HCT116 (cell line): ENCODE data around the gene SHISA2. TPM values are rescaled to one million over a fixed set of nuclear protein-coding genes. Genes with fewer than 3 reads are reported as not detected.

Experiments
- ATAC-seq: fragments of 200-7000 bp; cut with Tn5 transposase; 2 replicates; pipeline ENCODE4 v1.9.1; 2020; ENCODE audit warnings: mild to moderate bottlenecking, moderate library complexity
- BruUV-seq: library from RNA; stranded (reverse); fragments of 400-500 nt; replicated peaks from 2 replicates; lab custom pipeline; 2021; lab: Mats Ljungman, UMichigan
- CTCF ChIA-PET: fragments of 300-600 bp; sonication (Branson Sonifier 250); formaldehyde crosslinking; loops from one replicate; lab custom pipeline; 2021; ENCODE audit warnings: antibody characterized with exemption; lab: Charles Lee
- POLR2A ChIA-PET: fragments of 300-600, 350-600 bp; sonication (Branson Sonifier 250); formaldehyde crosslinking; loops from one replicate; lab custom pipeline; 2021; ENCODE audit warnings: antibody characterized with exemption; lab: Charles Lee
- RAD21 ChIA-PET, 2 experiments: fragments of 300-600 bp; sonication (Branson Sonifier 250); formaldehyde crosslinking; loops; one replicate each; lab custom pipeline; 2023; ENCODE audit warnings: low total read pairs in 2 of 2; ENCODE audit not compliant: uncharacterized antibody in 2 of 2, unreplicated experiment in 2 of 2, low non-redundant PET in 1 of 2; lab: Charles Lee
- DNase-seq: peaks from one replicate; pipeline ENCODE4 v3.0.0-alpha.2; 2010; ENCODE audit warnings: low read depth, low spot score
- H2AFZ ChIP-seq: fragments of 200-600 bp; shearing (Covaris generic), sonication (generic); 2 replicates; pipeline ENCODE4 v1.6.1; 2017; ENCODE audit warnings: low read depth, mixed run types, mixed read lengths, antibody characterized with exemption, low read length; ENCODE audit not compliant: poor library complexity, severe bottlenecking
- H3K27ac ChIP-seq: 2 replicates; pipeline ENCODE4 v1.5.1; 2012; ENCODE audit warnings: low read depth, low read length
- H3K27me3 ChIP-seq: fragments of 200-600 bp; sonication (generic); 2 replicates; pipeline ENCODE4 v1.6.1; 2016; ENCODE audit warnings: mixed run types, low read length, mixed read lengths; ENCODE audit not compliant: insufficient read depth
- H3K36me3 ChIP-seq, 2 experiments: fragments of 200-500 bp in 1 of 2; fragments of 200-600 bp in 1 of 2; sonication (Bioruptor generic) in 1 of 2; sonication (generic) in 1 of 2; 2 replicates each; pipeline versions ENCODE4 v1.5.1 to v1.6.1; 2014 to 2016; ENCODE audit warnings: low read length in 2 of 2, inconsistent platforms in 1 of 2, mixed read lengths in 1 of 2, mixed run types in 1 of 2; ENCODE audit not compliant: insufficient read depth in 2 of 2, control insufficient read depth in 1 of 2
- H3K4me1 ChIP-seq, 2 experiments: fragments of 200-600 bp in 1 of 2; sonication (generic) in 1 of 2; 2 replicates each; pipeline versions ENCODE4 v1.5.1 to v1.6.1; 2012 to 2017; ENCODE audit warnings: low read length in 2 of 2, inconsistent platforms in 1 of 2, mild to moderate bottlenecking in 1 of 2, mixed read lengths in 1 of 2, mixed run types in 1 of 2, moderate library complexity in 1 of 2; ENCODE audit not compliant: insufficient read depth in 2 of 2, control insufficient read depth in 1 of 2
- H3K4me2 ChIP-seq: fragments of 200-600 bp; sonication (generic); 2 replicates; pipeline ENCODE4 v1.6.1; 2017; ENCODE audit warnings: mixed run types, low read length, mixed read lengths
- H3K4me3 ChIP-seq, 2 experiments: fragments of 200-600 bp in 1 of 2; sonication (generic) in 1 of 2; replicated peaks in 1 of 2; 2 replicates each; pipeline ENCODE4 v1.5.1; 2011 to 2016; ENCODE audit warnings: low read length in 2 of 2, control low read depth in 1 of 2, low read depth in 1 of 2, mild to moderate bottlenecking in 1 of 2, mixed read lengths in 1 of 2, mixed run types in 1 of 2
- H3K79me2 ChIP-seq: fragments of 200-600 bp; sonication (generic); 2 replicates; pipeline ENCODE4 v1.6.1; 2017; ENCODE audit warnings: mild to moderate bottlenecking, mixed run types, low read length, moderate library complexity, mixed read lengths; ENCODE audit not compliant: insufficient read depth
- H3K9ac ChIP-seq: fragments of 200-600 bp; sonication (generic); 2 replicates; pipeline ENCODE4 v1.6.1; 2016; ENCODE audit warnings: low read length, mixed read lengths
- H3K9me2 ChIP-seq: fragments of 200-600 bp; sonication (generic), shearing (Covaris generic); 2 replicates; pipeline ENCODE4 v1.6.1; 2017; ENCODE audit warnings: mixed run types, mild to moderate bottlenecking, moderate library complexity; ENCODE audit not compliant: insufficient read depth
- H3K9me3 ChIP-seq, 2 experiments: fragments of 200-500 bp in 1 of 2; fragments of 200-600 bp in 1 of 2; sonication (Bioruptor generic) in 1 of 2; sonication (generic) in 1 of 2; 2 replicates each; pipeline ENCODE4 v1.6.1; 2014 to 2017; ENCODE audit warnings: low read length in 2 of 2, mixed read lengths in 2 of 2, inconsistent platforms in 1 of 2, low read depth in 1 of 2, mild to moderate bottlenecking in 1 of 2, mixed run types in 1 of 2, moderate library complexity in 1 of 2; ENCODE audit not compliant: control insufficient read depth in 1 of 2, insufficient read depth in 1 of 2
- H4K20me1 ChIP-seq: fragments of 200-600 bp; sonication (generic), shearing (Covaris generic); 2 replicates; pipeline ENCODE4 v1.6.1; 2017; ENCODE audit warnings: mixed run types, mild to moderate bottlenecking, moderate library complexity; ENCODE audit not compliant: insufficient read depth
- CBX3 ChIP-seq: IDR thresholded peaks from 2 replicates; pipeline ENCODE4 v1.6.1; 2012; ENCODE audit warnings: low read depth
- CEBPB ChIP-seq: IDR thresholded peaks from 2 replicates; pipeline ENCODE4 v1.6.1; 2012; ENCODE audit warnings: low read depth
- CTCF ChIP-seq, 3 experiments: fragments of 200-600 bp in 1 of 3; sonication (generic) in 1 of 3; IDR thresholded peaks in 2 of 3; conservative IDR thresholded peaks in 1 of 3; 2 replicates each; pipeline ENCODE4 v1.5.1; 2012 to 2017; ENCODE audit warnings: low read depth in 2 of 3, low read length in 2 of 3, antibody characterized with exemption in 1 of 3, borderline replicate concordance in 1 of 3, control low read depth in 1 of 3, mild to moderate bottlenecking in 1 of 3, mixed read lengths in 1 of 3, mixed run types in 1 of 3, moderate library complexity in 1 of 3; ENCODE audit not compliant: insufficient read depth in 1 of 3
- EGR1 ChIP-seq: IDR thresholded peaks from 2 replicates; pipeline ENCODE4 v1.6.1; 2012; ENCODE audit warnings: low read depth
- ELF1 ChIP-seq: IDR thresholded peaks from 2 replicates; pipeline ENCODE4 v1.6.1; 2012; ENCODE audit warnings: low read depth, borderline replicate concordance
- EZH2 ChIP-seq: fragments of 200-600 bp; sonication (generic); IDR thresholded peaks from 2 replicates; pipeline ENCODE4 v1.6.1; 2017; ENCODE audit warnings: antibody characterized with exemption, mixed run types
- JUND ChIP-seq: IDR thresholded peaks from 2 replicates; pipeline ENCODE4 v1.6.1; 2012
- SIN3A ChIP-seq: IDR thresholded peaks from 2 replicates; pipeline ENCODE4 v1.6.1; 2012; ENCODE audit warnings: low read depth
- SP1 ChIP-seq: IDR thresholded peaks from 2 replicates; pipeline ENCODE4 v1.6.1; 2012; ENCODE audit warnings: low read depth
- TCF7L2 ChIP-seq: IDR thresholded peaks from 2 replicates; pipeline ENCODE4 v1.7.0; 2011; ENCODE audit warnings: borderline replicate concordance, inconsistent platforms; ENCODE audit not compliant: insufficient read depth, insufficient read length; ENCODE audit errors: extremely low read depth
- YY1 ChIP-seq: IDR thresholded peaks from 2 replicates; pipeline ENCODE4 v1.6.1; 2011; ENCODE audit warnings: low read length, low read depth, moderate library complexity, mild to moderate bottlenecking; ENCODE audit not compliant: insufficient replicate concordance; ENCODE audit errors: extremely low read depth
- ZFX ChIP-seq: fragments of 450-650 bp; IDR thresholded peaks from 2 replicates; pipeline ENCODE4 v1.6.1; 2017
- ZNF274 ChIP-seq: fragments of 200-500 bp; sonication (Bioruptor generic); IDR thresholded peaks from 2 replicates; pipeline ENCODE4 v1.6.1; 2014; ENCODE audit warnings: mild to moderate bottlenecking, low read depth, low read length, inconsistent platforms
- intact Hi-C: fragments of 100-400 bp; cut with micrococcal nuclease; formaldehyde crosslinking; loops from 2 replicates; pipeline ENCODE4 v1.10.0; 2022
- total RNA-seq: library from RNA; stranded (reverse); gene quantifications from one replicate; pipeline ENCODE4 v1.2.1, GENCODE V29; 2021; ENCODE audit not compliant: unreplicated experiment
- TF ChIP-seq, protein P1 (sequence below): IDR thresholded peaks from 2 replicates; pipeline ENCODE4 v1.6.1; 2011; ENCODE audit warnings: mild to moderate bottlenecking, low read length, moderate library complexity; ENCODE audit not compliant: insufficient replicate concordance; ENCODE audit errors: extremely low read depth
- TF ChIP-seq, protein P2 (sequence below): IDR thresholded peaks from 2 replicates; pipeline ENCODE4 v1.6.1; 2012
- TF ChIP-seq, protein P3 (sequence below): IDR thresholded peaks from 2 replicates; pipeline ENCODE4 v1.6.1; 2012; ENCODE audit warnings: low read depth

Gene SHISA2
- total RNA-seq, 1 experiment from 2014 or later, result not detected

GRCh38 chr13:26011208-26011573 lies 40.6 kb downstream of the SHISA2 start (continued):
- TF ChIP-seq, protein P1, sequence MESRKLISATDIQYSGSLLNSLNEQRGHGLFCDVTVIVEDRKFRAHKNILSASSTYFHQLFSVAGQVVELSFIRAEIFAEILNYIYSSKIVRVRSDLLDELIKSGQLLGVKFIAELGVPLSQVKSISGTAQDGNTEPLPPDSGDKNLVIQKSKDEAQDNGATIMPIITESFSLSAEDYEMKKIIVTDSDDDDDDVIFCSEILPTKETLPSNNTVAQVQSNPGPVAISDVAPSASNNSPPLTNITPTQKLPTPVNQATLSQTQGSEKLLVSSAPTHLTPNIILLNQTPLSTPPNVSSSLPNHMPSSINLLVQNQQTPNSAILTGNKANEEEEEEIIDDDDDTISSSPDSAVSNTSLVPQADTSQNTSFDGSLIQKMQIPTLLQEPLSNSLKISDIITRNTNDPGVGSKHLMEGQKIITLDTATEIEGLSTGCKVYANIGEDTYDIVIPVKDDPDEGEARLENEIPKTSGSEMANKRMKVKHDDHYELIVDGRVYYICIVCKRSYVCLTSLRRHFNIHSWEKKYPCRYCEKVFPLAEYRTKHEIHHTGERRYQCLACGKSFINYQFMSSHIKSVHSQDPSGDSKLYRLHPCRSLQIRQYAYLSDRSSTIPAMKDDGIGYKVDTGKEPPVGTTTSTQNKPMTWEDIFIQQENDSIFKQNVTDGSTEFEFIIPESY, result no peak
- TF ChIP-seq, protein P2, sequence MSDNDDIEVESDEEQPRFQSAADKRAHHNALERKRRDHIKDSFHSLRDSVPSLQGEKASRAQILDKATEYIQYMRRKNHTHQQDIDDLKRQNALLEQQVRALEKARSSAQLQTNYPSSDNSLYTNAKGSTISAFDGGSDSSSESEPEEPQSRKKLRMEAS, result no peak
- TF ChIP-seq ZFX (no peak), YY1 (no peak)

- H3K9me3 ChIP-seq, result no peaks in the 10 kb centered on the region
- no peaks in the 10 kb centered on the region for H3K4me1 ChIP-seq
- POLR2A ChIA-PET, result no interaction called here
- H3K9ac ChIP-seq, result no peak overlapping the region
- TF ChIP-seq ZNF274 (no peak), CBX3 (no peak), TCF7L2 (no peak), CEBPB (no peak), SIN3A (no peak), EGR1 (no peak), SP1 (no peak), CTCF (IDR thresholded peaks at IDR 0.05 in 2 of 3, conservative IDR thresholded peaks at IDR 0.05 in 1 of 3; ENCODE audit: borderline replicate concordance in 1 of 3, insufficient read depth in 1 of 3, low read depth in 2 of 3, low read length in 2 of 3) (no peak), ZFX (no peak), ELF1 (no peak), EZH2 (no peak), JUND (no peak)
- TF ChIP-seq, protein P2, result no peak
- TF ChIP-seq, protein P3, sequence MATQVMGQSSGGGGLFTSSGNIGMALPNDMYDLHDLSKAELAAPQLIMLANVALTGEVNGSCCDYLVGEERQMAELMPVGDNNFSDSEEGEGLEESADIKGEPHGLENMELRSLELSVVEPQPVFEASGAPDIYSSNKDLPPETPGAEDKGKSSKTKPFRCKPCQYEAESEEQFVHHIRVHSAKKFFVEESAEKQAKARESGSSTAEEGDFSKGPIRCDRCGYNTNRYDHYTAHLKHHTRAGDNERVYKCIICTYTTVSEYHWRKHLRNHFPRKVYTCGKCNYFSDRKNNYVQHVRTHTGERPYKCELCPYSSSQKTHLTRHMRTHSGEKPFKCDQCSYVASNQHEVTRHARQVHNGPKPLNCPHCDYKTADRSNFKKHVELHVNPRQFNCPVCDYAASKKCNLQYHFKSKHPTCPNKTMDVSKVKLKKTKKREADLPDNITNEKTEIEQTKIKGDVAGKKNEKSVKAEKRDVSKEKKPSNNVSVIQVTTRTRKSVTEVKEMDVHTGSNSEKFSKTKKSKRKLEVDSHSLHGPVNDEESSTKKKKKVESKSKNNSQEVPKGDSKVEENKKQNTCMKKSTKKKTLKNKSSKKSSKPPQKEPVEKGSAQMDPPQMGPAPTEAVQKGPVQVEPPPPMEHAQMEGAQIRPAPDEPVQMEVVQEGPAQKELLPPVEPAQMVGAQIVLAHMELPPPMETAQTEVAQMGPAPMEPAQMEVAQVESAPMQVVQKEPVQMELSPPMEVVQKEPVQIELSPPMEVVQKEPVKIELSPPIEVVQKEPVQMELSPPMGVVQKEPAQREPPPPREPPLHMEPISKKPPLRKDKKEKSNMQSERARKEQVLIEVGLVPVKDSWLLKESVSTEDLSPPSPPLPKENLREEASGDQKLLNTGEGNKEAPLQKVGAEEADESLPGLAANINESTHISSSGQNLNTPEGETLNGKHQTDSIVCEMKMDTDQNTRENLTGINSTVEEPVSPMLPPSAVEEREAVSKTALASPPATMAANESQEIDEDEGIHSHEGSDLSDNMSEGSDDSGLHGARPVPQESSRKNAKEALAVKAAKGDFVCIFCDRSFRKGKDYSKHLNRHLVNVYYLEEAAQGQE, result no peak
- TF ChIP-seq, all 23 proteins: peak for 0
- Histone ChIP-seq H3K9me2 (no peaks in the 10 kb centered on the region), H2AFZ (no peak overlapping the region), H3K79me2 (no peaks in the 10 kb centered on the region), H3K27me3 (peaks cover 18% of the 10 kb centered on the region), H4K20me1 (no peaks in the 10 kb centered on the region), H3K36me3 (no peaks in the 10 kb centered on the region), H3K4me2 (no peak overlapping the region), H3K27ac (no peak overlapping the region), H3K4me3 (no peak overlapping the region)
- DNase-seq (no peak), ATAC-seq (no peak)
- RAD21 ChIA-PET, result no interaction called here
- intact Hi-C loops, result no loop called here
- CTCF ChIA-PET, result no interaction called here
- no TSS peak for BruUV-seq
These were observed 41.2 kb downstream of the SHISA2 start for GRCh38 chr13:26010487-26011207.
